Thymus (tissue), 11 donors: ENCODE results near the gene PLEKHM1. TPM values are rescaled to one million over a fixed set of nuclear protein-coding genes. Genes with fewer than 3 reads are reported as not detected.

Experiments used
- DNase-seq, 9 donors: peaks; one replicate each; pipeline ENCODE4 v3.0.0-alpha.2; 2013; ENCODE audit warnings: low spot score in 9 of 9, low read depth in 6 of 9, missing footprints in 1 of 9
- H3K27ac ChIP-seq, 2 donors: one replicate each; pipeline ENCODE4 v1.5.1; 2013; ENCODE audit warnings: control low read depth in 1 of 2, low read depth in 1 of 2, low read length in 1 of 2, mild to moderate bottlenecking in 1 of 2, moderate library complexity in 1 of 2
- H3K27me3 ChIP-seq, 2 donors: one replicate each; pipeline ENCODE4 v1.5.1; 2013; ENCODE audit warnings: low read length in 1 of 2; ENCODE audit not compliant: control insufficient read depth in 2 of 2, insufficient read depth in 1 of 2
- H3K36me3 ChIP-seq, 2 donors: one replicate each; pipeline ENCODE4 v1.5.1; 2013; ENCODE audit warnings: low read length in 1 of 2, mild to moderate bottlenecking in 1 of 2, moderate library complexity in 1 of 2; ENCODE audit not compliant: control insufficient read depth in 2 of 2, insufficient read depth in 2 of 2
- H3K4me1 ChIP-seq, 2 donors: one replicate each; pipeline ENCODE4 v1.5.1; 2013; ENCODE audit warnings: low read length in 2 of 2; ENCODE audit not compliant: control insufficient read depth in 2 of 2, insufficient read depth in 2 of 2
- H3K4me3 ChIP-seq, 2 donors: one replicate each; pipeline ENCODE4 v1.5.1; 2013; ENCODE audit warnings: low read length in 2 of 2, control low read depth in 1 of 2, mild to moderate bottlenecking in 1 of 2
- H3K9me3 ChIP-seq, 2 donors: one replicate each; pipeline ENCODE4 v1.5.1; 2013; ENCODE audit warnings: low read length in 1 of 2, mild to moderate bottlenecking in 1 of 2; ENCODE audit not compliant: control insufficient read depth in 2 of 2, insufficient read depth in 1 of 2
- WGBS: extraction: QIAGEN DNeasy Blood & Tissue Kit; methylation state at CpG from one replicate; pipeline ENCODE4 v1.1.7; 2013; 5-methylcytosine and 5-hydroxymethylcytosine counted together
- polyA plus RNA-seq: library from polyadenylated mRNA; stranded (reverse); fragments of 200-250 nt; gene quantifications from one replicate; pipeline ENCODE4 v1.2.3, GENCODE V29; 2013
- total RNA-seq: library from RNA; stranded (reverse); fragments of 120-200 nt; gene quantifications from one replicate; pipeline ENCODE4 v1.2.4, GENCODE V29; 2013
- donor health status: healthy.

Gene PLEKHM1
- total and polyA plus RNA-seq, 2 donors: 18.1 to 22.9 TPM

- Histone ChIP-seq H3K4me1 (peaks cover 6 to 26% of the 10 kb centered on the region in 2 donors), H3K36me3 (no peaks in the 10 kb centered on the region), H3K9me3 (peaks cover 0 to 2% of the 10 kb centered on the region in 2 donors), H3K4me3 (no peak overlapping the region), H3K27ac (peak overlapping the region in 1 of 2 donors; percentile 59), H3K27me3 (peaks cover 0 to 19% of the 10 kb centered on the region in 2 donors)
- 68% methylated on average over 18 of the region's 18 CpGs for WGBS
- peak in 1 of 9 donors; percentile 15 for DNase-seq
These were observed 65.2 kb downstream of the PLEKHM1 start for GRCh38 chr17:45425125-45425983.

- H3K4me3 ChIP-seq: no peak overlapping the region
These were observed 65.8 kb downstream of the PLEKHM1 start for GRCh38 chr17:45424769-45425124.

GRCh38 chr17:45423975-45424335 lies 66.6 kb downstream of the PLEKHM1 start:
- WGBS: 85% methylated on average over 1 of the region's 1 CpG
- Histone ChIP-seq H3K27me3 (peaks cover 0 to 9% of the 10 kb centered on the region in 2 donors), H3K36me3 (no peaks in the 10 kb centered on the region), H3K27ac (no peak overlapping the region), H3K4me3 (no peak overlapping the region), H3K9me3 (peaks cover 0 to under 1% of the 10 kb centered on the region in 2 donors), H3K4me1 (peaks cover 6 to 16% of the 10 kb centered on the region in 2 donors)
- DNase-seq: no peak

More at GRCh38 chr17:45424769-45425124, 65.8 kb downstream of the PLEKHM1 start:
- 96% methylated on average over 6 of the region's 6 CpGs for WGBS
- Histone ChIP-seq H3K27ac (no peak overlapping the region), H3K4me1 (peaks cover 6 to 22% of the 10 kb centered on the region in 2 donors), H3K36me3 (no peaks in the 10 kb centered on the region), H3K9me3 (no peaks in the 10 kb centered on the region), H3K27me3 (peaks cover 0 to 15% of the 10 kb centered on the region in 2 donors)
- DNase-seq: no peak

GRCh38 chr17:45423304-45423974 lies 67.1 kb downstream of the PLEKHM1 start:
- H3K36me3 ChIP-seq: no peaks in the 10 kb centered on the region

DNA sequence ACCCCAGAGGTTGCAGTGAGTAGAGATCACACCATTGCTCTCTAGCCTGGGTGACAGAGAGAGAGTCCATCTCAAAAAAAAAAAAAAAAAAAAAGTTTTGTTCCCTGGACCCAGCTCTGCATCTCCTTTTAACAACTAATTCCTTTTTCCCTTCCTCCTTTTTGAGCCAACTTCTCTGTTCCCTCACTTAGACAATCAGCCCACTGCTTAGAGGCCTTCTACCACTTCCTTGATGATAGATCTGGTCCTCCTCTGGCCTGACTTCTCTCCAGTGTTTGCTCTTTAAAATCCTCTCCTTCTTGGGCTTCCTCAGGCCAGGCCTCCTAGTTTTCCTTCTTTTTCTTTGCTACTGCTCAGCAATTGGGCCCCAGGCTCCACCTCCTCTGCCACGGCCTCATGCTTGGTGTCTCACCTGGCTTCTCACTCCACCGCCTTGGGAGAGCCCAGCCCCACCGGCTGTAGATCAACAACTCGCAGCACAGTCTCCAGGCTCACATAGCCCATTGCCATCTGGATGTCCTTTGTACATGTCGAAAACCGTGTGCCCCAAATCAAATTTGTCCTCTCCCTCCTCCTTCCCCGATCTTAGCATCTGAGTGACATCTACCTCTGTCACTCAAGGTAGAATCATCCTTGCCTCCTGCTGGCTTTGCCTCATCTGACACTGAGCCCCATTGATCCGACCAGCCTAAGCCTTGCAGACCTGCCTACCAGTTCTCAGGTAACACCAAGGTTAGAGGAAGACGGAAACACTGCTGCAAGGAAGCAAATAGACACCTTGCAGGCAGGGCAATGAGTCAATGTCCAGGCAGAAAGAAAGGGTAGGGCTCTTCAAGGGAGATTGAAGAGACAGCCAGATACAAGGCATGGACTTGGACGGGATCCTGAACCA lies 75.3 kb downstream of the PLEKHM1 start:
- no peak for DNase-seq
- Histone ChIP-seq H3K9me3 (peaks cover 0 to 4% of the 10 kb centered on the region in 2 donors), H3K27ac (peak overlapping the region in 1 of 2 donors; percentile 15), H3K27me3 (no peaks in the 10 kb centered on the region), H3K4me3 (no peak overlapping the region), H3K36me3 (no peaks in the 10 kb centered on the region), H3K4me1 (peaks cover 19 to 33% of the 10 kb centered on the region in 2 donors)
- 92% methylated on average over 10 of the region's 10 CpGs for WGBS

More at GRCh38 chr17:45423304-45423974, 67.1 kb downstream of the PLEKHM1 start:
- Histone ChIP-seq H3K4me3 (no peak overlapping the region), H3K27ac (no peak overlapping the region), H3K27me3 (peaks cover 0 to 4% of the 10 kb centered on the region in 2 donors), H3K4me1 (peaks cover 4 to 11% of the 10 kb centered on the region in 2 donors), H3K9me3 (peaks cover 0 to 4% of the 10 kb centered on the region in 2 donors)
- WGBS: 90% methylated on average over 8 of the region's 8 CpGs
- DNase-seq: no peak

- Histone ChIP-seq H3K9me3 (no peaks in the 10 kb centered on the region), H3K27me3 (no peaks in the 10 kb centered on the region), H3K27ac (no peak overlapping the region), H3K4me3 (no peak overlapping the region), H3K36me3 (no peaks in the 10 kb centered on the region), H3K4me1 (peaks cover 27 to 50% of the 10 kb centered on the region in 2 donors)
- no peak for DNase-seq
- WGBS: 87% methylated on average over 9 of the region's 9 CpGs
These were observed 77.0 kb downstream of the PLEKHM1 start for GRCh38 chr17:45413498-45413923.

DNA sequence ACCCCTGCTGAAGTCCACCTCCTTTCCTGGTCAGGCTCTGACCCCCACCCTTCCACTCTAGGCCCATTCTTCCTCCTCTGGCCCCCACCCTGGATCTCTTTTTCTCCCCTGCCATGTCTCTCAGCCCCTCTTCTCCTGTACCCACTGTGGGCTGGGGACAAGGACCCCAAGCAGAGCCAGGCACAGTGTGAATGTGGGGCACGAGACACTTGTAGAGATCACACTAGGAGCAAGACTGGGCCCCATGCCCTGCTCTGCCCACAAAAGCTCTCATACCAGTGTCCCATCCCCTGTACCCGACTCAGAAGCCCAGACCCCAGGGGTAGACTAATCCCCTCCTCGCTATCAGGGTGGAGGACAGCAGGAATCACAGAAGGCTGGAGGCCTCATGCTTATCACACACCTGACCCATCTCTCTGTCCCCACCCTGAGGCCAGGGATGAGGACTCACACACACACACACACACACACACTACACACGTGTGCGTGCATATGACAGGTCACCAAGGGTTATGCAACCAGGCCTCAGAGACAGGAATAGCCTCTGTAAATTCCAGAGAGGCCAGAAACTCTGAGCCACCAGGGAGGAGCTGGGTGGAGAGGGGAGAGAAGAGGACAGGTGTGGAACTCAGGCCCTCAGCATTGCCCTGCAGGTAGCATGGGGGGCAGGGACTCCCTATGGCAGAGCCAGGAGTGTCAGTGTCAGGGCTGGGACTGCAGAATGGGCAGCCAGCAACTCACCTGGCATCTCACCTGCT lies 79.0 kb downstream of the PLEKHM1 start:
- Histone ChIP-seq H3K36me3 (peaks cover 0 to 5% of the 10 kb centered on the region in 2 donors), H3K4me3 (no peak overlapping the region), H3K27me3 (no peaks in the 10 kb centered on the region), H3K4me1 (peaks cover 36 to 68% of the 10 kb centered on the region in 2 donors), H3K9me3 (no peaks in the 10 kb centered on the region), H3K27ac (peak overlapping the region in 1 of 2 donors; percentile 44)
- WGBS: 98% methylated on average over 5 of the region's 5 CpGs
- no peak for DNase-seq
